OCI-LY7 (cell line): Measurements from ENCODE around the gene TSSK6.

Source experiments
- EZH2phosphoT487 ChIP-seq: fragments of 200-600 bp; sonication (generic); IDR thresholded peaks from 2 replicates; pipeline ENCODE4 v1.6.1; 2018; ENCODE audit warnings: low read depth, borderline replicate concordance, mild to moderate bottlenecking, mixed run types, antibody characterized with exemption, low read length, moderate library complexity, mixed read lengths
- TF ChIP-seq, protein P1 (sequence below): fragments of 200-600 bp; sonication (generic); conservative IDR thresholded peaks from 2 replicates; pipeline ENCODE4 v1.5.1; 2014; ENCODE audit warnings: mild to moderate bottlenecking, antibody characterized with exemption, low read length, moderate library complexity, mixed read lengths

GRCh38 chr19:19477705-19478383 is 37.5 kb downstream of the TSSK6 start:
- TF ChIP-seq, protein P1, sequence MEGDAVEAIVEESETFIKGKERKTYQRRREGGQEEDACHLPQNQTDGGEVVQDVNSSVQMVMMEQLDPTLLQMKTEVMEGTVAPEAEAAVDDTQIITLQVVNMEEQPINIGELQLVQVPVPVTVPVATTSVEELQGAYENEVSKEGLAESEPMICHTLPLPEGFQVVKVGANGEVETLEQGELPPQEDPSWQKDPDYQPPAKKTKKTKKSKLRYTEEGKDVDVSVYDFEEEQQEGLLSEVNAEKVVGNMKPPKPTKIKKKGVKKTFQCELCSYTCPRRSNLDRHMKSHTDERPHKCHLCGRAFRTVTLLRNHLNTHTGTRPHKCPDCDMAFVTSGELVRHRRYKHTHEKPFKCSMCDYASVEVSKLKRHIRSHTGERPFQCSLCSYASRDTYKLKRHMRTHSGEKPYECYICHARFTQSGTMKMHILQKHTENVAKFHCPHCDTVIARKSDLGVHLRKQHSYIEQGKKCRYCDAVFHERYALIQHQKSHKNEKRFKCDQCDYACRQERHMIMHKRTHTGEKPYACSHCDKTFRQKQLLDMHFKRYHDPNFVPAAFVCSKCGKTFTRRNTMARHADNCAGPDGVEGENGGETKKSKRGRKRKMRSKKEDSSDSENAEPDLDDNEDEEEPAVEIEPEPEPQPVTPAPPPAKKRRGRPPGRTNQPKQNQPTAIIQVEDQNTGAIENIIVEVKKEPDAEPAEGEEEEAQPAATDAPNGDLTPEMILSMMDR: no peak
- TF ChIP-seq EZH2phosphoT487: no peak
